K562 (cell line): ENCODE measurements around the gene SLC9A2. TPM values are rescaled to one million over a fixed set of nuclear protein-coding genes. Genes with fewer than 3 reads are reported as not detected.
A peak's percentile ranks its signal among the peaks of the same experiment; 100 is the strongest.

Experiments
- AFF4 ChIP-seq: sonication (generic); formaldehyde crosslinking; IDR thresholded peaks from 2 replicates; pipeline ENCODE4 v1.8.0; 2023; ENCODE audit warnings: mild to moderate bottlenecking, missing genetic modification reagents
- CEBPG ChIP-seq, 3 experiments: fragments of 200-800 bp in 1 of 3; sonication (Bioruptor generic) in 1 of 3; sonication (generic) in 1 of 3; formaldehyde crosslinking in 1 of 3; IDR thresholded peaks in 2 of 3; conservative IDR thresholded peaks in 1 of 3; 2 replicates each; pipeline versions ENCODE4 v1.6.1 to v1.8.0; 2016 to 2022; ENCODE audit warnings: missing compliant biosample characterization in 2 of 3, missing genetic modification characterization in 2 of 3, mild to moderate bottlenecking in 1 of 3, missing genetic modification reagents in 1 of 3
- DIDO1 ChIP-seq: fragments of 450-650 bp; IDR thresholded peaks from 2 replicates; pipeline ENCODE4 v1.6.1; 2016; ENCODE audit warnings: low read depth, missing biosample characterization, missing genetic modification characterization
- JUND ChIP-seq, 2 experiments: IDR thresholded peaks; 2 replicates in 1 of 2; 3 replicates in 1 of 2; pipeline ENCODE4 v1.6.1; 2011; ENCODE audit warnings: borderline replicate concordance in 2 of 2, low read depth in 2 of 2, low read length in 2 of 2, improper control_type of control experiment in 1 of 2, missing biosample characterization in 1 of 2, missing genetic modification characterization in 1 of 2, missing genetic modification reagents in 1 of 2
- KLF6 ChIP-seq: fragments of 250-450 bp; sonication (Bioruptor Pico); IDR thresholded peaks from 2 replicates; pipeline ENCODE4 v1.4.0; 2020; ENCODE audit warnings: mild to moderate bottlenecking, moderate library complexity, borderline replicate concordance
- MTA3 ChIP-seq: fragments of 450-650 bp; formaldehyde crosslinking; IDR thresholded peaks from 2 replicates; pipeline ENCODE4 v1.6.1; 2017; ENCODE audit warnings: mild to moderate bottlenecking, borderline replicate concordance
- MYC ChIP-seq, 2 experiments: fragments of 250-450 bp in 1 of 2; sonication (Bioruptor Pico) in 1 of 2; IDR thresholded peaks; 2 replicates each; pipeline versions ENCODE4 v1.5.1 to v1.6.1; 2012 to 2021; ENCODE audit warnings: low read depth in 2 of 2, borderline replicate concordance in 1 of 2, improper control_type of control experiment in 1 of 2, low read length in 1 of 2, mild to moderate bottlenecking in 1 of 2, moderate library complexity in 1 of 2
- PYGO2 ChIP-seq: fragments of 450-650 bp; IDR thresholded peaks from 2 replicates; pipeline ENCODE4 v1.6.1; 2016; ENCODE audit warnings: mild to moderate bottlenecking, missing genetic modification characterization, moderate library complexity, missing compliant biosample characterization
- ZNF232 ChIP-seq: sonication (generic); formaldehyde crosslinking; IDR thresholded peaks from 2 replicates; pipeline ENCODE4 v1.8.0; 2022; ENCODE audit warnings: mild to moderate bottlenecking, missing genetic modification reagents
- ZNF398 ChIP-seq: fragments of 250-450 bp; sonication (Bioruptor Pico); IDR thresholded peaks from 2 replicates; pipeline ENCODE4 v1.8.0; 2021; ENCODE audit warnings: moderate library complexity, mild to moderate bottlenecking, inconsistent platforms
- polyA plus RNA-seq, 8 experiments: library from polyadenylated mRNA; depleted of rRNA in 4 of 8; stranded (reverse) in 5 of 8; unstranded in 3 of 8; fragments of >200 nt; fragmentation: Nextera tagmentation in 2 of 8; fragmentation: Illumina TruSeq in 1 of 8; extraction: Ambion mirVana in 2 of 8; extraction: Trizol in 1 of 8; gene quantifications; 2 replicates each; pipeline versions ENCODE4 v1.2.1 to v1.2.3, GENCODE V29; 2011 to 2014; ENCODE audit warnings: inconsistent platforms in 1 of 8, missing spikeins in 1 of 8
- total RNA-seq, 7 experiments: library from RNA; depleted of rRNA in 6 of 7; stranded (reverse); fragments of >200 nt in 6 of 7; fragmentation: Illumina TruSeq in 2 of 7; extraction: Trizol in 2 of 7; gene quantifications; 2 replicates each; pipeline versions ENCODE4 v1.2.1 to v1.2.3, GENCODE V29; 2011 to 2021; ENCODE audit warnings: low replicate concordance in 1 of 7
- TF ChIP-seq, protein P1 (sequence below): fragments of 250-450 bp; sonication (Bioruptor Pico); IDR thresholded peaks from 2 replicates; pipeline ENCODE4 v1.5.0; 2021; ENCODE audit warnings: mild to moderate bottlenecking, moderate library complexity
- TF ChIP-seq, protein P2 (sequence below): IDR thresholded peaks from 2 replicates; pipeline ENCODE4 v1.6.1; 2012; ENCODE audit warnings: low read depth, low read length, improper control_type of control experiment, borderline replicate concordance

Gene SLC9A2
- total and polyA plus RNA-seq, 9 of the 15 experiments (the other 6 are each of a cell fraction or from before 2014, with no cell fraction given) = 0.45 to 3.3 (median 1.6) TPM

- TF ChIP-seq, protein P1, sequence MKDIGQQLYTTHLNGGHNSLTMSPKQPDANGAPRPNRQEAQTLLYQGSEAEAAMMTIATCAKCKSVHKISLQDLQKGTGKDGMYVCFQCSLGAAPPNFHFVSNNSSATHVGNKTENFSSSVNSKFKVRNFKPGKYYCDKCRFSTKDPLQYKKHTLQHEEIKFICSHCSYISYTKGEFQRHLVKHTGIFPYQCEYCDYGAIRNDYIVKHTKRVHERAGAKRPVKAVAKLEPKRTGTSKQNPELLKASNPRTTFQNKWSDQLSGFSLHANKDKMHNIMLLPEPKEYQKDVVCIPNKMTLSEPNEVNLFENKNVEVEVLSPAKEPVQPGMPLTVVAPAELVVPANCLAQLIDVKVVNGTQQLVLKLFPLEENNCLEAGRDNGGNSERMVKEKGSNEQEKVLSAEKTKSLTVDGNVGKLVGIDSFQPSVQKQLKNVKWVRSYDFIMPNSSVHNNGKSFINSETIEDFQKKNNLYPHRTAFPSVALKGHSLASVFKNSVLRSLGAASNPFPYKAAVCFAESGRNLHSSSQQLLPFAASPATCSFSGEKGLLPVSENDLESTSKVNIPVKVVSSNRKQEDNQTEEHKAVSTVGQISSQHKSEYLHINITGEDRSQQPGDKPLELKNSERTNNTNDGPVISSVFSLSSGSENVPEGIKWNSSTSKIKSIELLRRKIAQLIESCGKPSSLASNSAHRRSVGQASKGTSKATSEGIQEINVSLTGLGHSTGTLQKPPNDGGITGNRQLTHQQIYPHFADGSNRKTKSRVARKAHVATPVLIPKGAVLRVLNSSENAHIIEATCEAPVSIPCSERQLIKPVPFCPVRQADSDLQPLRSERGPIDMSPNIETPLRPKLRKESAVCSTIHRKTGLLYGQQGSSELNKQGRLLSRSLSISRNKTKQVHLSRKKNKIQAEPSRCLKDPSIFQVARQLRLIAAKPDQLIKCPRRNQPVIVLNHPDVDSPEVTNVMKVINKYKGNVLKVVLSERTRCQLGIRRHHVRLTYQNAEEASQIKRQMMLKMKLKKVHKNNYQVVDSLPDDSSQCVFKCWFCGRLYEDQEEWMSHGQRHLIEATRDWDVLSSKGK = no peak
- TF ChIP-seq KLF6 (CRISPR knock-in tag) = no peak
- no peak for TF ChIP-seq AFF4
- TF ChIP-seq, protein P2, sequence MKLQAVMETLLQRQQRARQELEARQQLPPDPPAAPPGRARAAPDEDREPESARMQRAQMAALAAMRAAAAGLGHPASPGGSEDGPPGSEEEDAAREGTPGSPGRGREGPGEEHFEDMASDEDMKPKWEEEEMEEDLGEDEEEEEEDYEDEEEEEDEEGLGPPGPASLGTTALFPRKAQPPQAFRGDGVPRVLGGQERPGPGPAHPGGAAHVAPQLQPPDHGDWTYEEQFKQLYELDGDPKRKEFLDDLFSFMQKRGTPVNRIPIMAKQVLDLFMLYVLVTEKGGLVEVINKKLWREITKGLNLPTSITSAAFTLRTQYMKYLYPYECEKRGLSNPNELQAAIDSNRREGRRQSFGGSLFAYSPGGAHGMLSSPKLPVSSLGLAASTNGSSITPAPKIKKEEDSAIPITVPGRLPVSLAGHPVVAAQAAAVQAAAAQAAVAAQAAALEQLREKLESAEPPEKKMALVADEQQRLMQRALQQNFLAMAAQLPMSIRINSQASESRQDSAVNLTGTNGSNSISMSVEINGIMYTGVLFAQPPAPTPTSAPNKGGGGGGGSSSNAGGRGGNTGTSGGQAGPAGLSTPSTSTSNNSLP = 0 out of 2 replicates have a peak, but pooled peaks have one; percentile 18
- 0 out of 2 replicates have a peak, but pooled peaks have one; percentile 20 for TF ChIP-seq JUND (IDR thresholded peaks at IDR 0.05; ENCODE audit: borderline replicate concordance, low read depth, low read length)
- no peak; the same call in 2 of the 3 replicates for TF ChIP-seq JUND (tag; IDR thresholded peaks at IDR 0.05; ENCODE audit: borderline replicate concordance, low read depth, low read length)
- TF ChIP-seq DIDO1 (tag) = no peak
- TF ChIP-seq CEBPG (CRISPR knock-in tag; IDR thresholded peaks at IDR 0.05) = no peak
- TF ChIP-seq CEBPG (tag; conservative IDR thresholded peaks at IDR 0.05 in 1 of 2, IDR thresholded peaks at IDR 0.05 in 1 of 2) = peak; percentile 57 to 89
- TF ChIP-seq ZNF398 (CRISPR knock-in tag) = no peak
- TF ChIP-seq PYGO2 = no peak
- no peak for TF ChIP-seq MYC (IDR thresholded peaks at IDR 0.05; ENCODE audit: low read depth, low read length)
- no peak for TF ChIP-seq MYC (CRISPR knock-in tag; IDR thresholded peaks at IDR 0.05; ENCODE audit: borderline replicate concordance, low read depth)
- no peak for TF ChIP-seq MTA3
- TF ChIP-seq ZNF232 = no peak
These were observed 3.5 kb upstream of the SLC9A2 start (continued) for GRCh38 chr2:102615620-102616436.
